GM21786 (cell line): ENCODE results near the gene WHRN.

ENCODE experiments used
- ATAC-seq: cut with Tn5 transposase; IDR thresholded peaks from one replicate; pipeline ENCODE4 v1.9.1; 2021; ENCODE audit not compliant: unreplicated experiment

WHRN gene

DNA sequence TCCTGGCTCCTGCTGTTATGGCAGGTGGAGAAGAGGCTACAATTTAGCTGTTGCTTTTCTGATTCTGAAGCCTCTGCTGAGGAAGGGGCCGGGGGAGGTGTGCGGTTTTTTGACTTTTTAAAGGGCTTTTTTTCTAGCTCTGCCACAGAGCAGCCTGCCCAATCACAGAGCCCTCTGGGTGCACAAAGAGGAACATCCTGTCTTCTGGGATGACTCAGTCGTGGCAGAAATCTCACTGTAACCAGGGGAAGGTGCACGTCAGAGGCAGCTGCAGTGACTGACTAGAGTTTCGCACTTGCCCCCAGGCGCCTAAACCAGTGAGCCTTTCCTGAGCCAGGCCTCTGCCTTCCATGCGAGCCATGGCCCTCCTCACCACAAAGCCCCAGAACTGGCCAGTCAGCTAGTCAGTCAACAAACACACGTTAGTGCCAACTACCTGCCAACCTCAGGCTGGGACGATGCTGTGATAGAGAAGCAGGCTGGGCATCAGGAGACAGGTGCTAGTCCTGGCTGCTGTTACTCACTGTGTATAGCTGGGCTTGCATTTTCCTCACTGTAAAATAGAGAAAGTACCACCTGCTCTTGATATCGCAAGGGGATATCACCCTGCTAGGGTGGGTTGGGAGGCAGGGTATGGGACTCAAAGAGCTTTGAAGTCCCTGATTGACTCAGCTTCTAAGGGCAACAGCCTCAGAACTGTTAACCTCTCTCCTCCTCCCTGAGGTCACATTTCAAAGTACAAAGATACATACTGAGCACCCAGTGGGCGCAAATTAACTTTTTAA, 119.7 kb downstream of the WHRN start:
- peak; percentile 75 for ATAC-seq

DNA sequence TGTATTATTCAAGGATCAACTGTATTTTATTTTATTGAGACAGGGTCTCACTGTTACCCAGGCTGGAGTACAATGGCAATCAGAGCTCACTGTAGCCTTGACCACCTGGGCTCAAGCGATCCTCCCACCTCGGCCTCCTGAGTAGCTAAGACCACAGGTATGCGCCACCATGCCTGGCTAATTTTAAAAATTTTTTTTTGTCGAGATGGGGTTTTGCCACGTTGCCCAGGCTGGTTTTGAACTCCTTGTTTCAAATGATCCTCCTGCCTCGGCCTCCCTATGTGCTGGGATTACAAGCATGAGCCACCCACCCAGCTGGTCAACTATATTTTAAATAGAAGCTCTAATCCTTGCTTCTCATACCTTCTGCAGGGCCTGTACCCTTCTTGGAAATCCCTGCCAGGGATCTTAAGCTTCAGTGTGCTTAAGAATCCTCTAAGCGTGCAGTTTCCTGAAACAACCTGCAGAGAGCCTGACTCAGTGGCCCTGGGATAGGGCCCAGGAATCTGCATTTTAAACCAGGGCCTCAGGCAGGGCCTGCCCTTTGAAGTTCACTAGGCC, 120.4 kb downstream of the WHRN start:
- no peak for ATAC-seq

DNA sequence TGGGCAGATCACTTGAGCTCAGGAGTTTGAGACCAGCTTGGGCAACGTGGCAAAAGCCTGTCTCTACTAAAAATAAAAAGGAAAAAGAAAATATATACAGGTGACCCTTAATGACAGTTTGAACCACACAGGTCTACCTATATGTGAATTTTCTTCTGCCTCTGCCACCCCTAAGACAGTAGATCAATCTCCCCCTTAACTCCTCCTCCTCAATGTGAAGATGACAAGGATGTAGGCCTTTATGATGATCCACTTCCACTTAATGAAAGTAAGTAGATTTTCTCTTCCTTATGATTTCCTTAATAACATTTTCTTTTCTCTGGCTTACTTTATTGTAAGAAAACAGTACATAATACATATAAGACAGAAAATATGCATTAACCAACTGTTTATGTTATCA, 120.9 kb downstream of the WHRN start:
- no peak for ATAC-seq

DNA sequence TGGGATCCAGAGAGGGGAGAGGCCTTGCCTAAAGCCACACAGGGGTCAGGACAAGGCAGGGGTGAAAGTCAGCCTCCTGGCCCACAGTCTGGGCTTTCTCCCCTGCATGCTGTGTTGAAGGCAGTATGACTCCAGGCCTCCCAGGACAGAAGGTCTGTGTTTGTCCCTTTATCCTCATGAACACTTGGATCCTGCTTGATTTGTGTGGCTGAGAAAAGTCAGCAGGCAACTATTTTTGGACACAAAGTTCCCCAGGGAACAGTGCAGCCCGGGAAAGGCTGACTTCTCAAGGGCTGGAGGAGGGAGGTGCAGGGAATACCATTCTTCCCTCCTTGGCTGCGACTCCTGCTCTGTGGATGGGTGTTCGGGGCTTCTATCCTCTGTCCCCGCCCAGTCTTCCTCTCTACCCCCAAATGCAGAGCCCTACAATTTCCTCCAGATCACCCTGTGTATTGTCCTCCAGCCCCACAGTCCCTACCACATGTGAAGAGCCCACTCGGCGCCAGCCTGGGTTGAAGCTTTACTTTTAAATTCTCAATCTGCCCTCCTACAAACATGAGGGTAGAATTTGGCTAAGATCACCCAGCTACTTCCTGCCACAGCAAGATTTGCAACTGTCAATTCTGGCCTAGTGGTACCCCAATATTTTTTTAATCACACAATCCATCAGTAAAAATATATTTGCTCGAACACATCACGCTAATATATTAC, 121.6 kb downstream of the WHRN start:
- no peak for ATAC-seq

DNA sequence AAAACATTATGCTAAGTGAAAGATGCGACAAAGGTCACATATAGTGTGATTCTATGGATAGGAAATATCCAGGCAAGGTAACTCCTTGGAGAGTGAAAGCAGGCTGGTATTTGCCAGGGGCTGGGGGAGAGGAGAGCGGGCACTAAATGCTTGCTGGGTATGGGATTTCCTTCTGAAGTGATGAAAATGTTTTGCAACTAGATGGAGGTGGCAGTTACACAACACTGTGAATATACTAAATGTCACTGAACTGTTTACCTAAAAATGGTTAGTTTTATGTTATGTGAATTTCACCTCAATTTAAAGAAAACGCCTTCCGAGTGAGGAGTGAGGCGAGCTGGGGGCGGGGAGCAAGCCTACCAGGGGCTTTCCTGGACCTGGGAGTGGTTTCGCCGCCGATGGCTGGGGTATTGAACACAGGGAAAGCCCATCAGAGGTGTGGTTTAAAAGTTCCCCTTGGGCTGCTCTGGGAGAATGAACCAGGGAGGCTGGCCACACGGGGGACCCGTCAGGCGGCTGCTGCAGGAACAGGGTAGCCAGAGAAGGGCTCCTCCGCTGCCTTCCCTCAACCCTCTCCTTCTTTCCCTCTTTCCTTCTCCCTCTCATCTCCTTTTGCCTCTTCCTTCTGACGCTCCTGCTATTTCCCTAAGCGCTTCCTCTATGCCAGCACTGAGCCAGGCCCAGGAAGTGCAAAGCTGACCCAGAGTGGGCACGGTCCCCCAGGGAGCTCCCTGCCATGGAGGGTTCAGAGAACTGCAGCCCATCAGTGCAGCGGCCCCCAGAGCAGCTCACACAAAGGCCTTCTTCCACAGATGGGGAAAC, 122.4 kb downstream of the WHRN start:
- peak; percentile 19 for ATAC-seq

DNA sequence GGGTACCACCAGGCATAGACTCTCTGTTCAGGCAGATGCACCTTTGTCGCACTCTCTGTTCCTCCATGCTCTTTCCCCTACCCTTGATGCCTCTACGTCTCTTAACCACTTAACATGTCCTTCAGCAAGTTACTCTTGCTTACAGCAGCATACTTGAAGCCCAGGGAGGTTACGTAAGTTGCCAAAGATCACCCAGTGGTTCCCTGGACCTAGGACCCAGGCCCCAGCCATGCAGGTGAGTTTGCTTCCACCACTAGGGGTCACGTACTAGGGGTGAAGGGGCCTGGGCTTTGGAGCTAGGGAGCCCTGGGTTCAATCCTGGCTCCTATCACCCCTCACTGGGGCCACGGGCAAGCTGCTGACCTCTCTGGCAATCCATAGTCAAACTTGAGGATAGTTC, 126.4 kb downstream of the WHRN start:
- no peak for ATAC-seq

DNA sequence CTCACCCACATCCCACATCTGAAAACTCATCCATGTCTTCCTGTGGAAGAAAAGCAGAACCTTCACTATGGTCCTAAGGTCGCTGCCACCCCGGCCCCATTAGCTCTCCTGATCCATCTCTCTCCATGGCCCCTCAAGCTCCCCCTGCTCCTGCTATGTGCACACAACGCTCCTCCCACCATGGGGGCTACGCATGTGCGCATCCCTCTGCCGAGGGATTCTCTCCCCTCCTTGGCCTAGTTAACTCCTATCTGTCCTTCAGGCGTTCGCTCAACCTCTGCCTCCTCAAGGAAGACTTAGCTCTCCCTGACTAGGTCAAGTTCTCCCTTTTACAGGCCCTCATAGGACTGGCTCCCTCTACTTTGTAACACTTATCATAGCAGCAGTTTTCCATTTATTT, 127.3 kb downstream of the WHRN start:
- no peak for ATAC-seq

DNA sequence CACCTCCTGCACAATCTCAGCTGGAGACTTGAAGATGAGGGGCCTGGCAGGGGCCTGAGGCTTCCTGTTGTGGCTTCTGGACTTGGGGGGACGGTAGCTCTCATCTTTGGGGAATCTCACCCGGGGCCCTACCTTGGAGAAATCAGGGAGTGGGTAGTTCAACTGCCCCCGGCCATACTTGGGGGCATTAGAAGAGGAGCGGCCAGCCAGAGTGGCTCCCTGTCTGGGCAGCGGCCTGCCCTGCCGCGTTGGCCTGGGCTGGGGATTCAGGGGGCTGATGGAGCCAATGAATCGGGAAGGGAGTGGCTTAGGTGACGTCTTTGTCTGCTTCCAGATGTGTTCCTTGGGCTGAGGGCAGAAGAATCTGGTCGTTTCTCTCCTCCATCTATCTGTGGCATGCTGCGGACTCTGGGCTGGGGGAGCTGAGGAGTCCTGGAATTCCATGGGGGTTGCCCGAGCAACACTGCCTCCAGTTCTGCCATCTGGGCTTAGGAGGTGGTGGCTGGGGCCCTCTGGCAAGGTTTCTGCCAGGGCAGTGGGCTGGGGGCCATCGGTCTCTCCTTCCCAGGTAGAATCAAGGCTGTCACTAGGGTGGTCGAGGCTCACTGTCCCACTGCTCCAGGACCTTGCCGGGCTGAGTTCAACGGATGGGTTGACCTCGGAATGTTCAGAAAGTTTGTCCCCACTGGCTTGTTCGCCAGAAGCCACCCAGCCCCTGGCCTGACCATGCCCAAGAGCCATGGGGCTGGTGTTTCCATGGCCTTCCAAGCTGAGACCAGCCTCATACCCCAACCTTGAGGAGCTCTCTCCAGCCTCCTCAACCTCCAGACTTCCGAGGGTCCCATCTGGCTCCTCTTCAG, 128.5 kb downstream of the WHRN start:
- ATAC-seq, result no peak

DNA sequence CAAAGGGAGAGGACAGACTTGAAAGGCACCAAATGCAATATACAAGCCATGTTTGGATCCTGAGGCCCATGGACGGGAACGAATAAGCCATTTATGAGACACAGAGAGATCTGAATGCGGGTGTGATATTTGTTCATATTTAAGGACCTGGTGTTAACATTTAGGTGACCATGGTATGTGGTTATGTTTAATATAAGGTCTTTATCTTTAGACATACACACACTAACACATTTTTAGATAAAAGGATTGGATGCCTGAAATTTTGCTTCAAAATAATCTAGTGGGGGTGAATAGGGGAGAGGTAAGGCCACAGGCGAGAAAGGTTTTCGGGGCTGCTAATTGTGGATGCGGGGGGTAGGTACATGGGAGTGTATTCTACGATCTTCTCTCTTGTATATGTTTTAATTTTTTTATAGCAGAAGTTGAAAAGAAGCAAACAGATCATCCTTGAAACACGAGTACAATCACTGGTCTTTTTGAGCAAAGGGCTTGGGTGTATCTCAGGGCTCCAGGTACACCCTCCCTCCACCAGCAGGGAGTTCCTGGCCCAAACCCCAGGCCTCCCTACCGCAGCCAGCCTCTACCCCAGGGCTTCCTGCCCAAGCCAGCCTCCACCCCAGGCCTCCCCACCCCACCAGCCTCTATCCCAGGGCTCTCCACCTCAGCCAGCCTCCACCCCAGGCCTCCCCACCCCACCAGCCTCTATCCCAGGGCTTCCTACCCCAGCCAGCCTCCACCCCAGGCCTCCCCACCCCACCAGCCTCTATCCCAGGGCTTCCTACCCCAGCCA, 129.7 kb downstream of the WHRN start:
- no peak for ATAC-seq

DNA sequence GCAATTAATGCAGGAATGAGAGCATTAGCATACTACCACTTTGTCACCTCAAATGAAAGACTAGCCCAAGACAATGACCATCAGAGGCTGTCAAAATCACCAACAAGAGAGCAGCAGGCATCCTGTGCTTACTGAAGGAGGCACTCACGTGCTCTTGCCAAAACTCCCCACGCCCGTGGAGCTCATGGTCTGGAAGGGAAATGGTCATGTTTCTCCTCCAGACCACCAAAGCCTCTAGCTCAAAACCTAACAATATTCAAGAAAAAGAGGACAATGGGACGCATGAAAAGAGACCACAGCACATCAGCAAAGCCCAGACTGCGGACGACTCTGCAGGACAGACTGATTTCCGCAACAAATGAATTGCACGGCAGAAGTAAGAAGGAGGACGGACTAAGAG, 130.3 kb downstream of the WHRN start:
- no peak for ATAC-seq

DNA sequence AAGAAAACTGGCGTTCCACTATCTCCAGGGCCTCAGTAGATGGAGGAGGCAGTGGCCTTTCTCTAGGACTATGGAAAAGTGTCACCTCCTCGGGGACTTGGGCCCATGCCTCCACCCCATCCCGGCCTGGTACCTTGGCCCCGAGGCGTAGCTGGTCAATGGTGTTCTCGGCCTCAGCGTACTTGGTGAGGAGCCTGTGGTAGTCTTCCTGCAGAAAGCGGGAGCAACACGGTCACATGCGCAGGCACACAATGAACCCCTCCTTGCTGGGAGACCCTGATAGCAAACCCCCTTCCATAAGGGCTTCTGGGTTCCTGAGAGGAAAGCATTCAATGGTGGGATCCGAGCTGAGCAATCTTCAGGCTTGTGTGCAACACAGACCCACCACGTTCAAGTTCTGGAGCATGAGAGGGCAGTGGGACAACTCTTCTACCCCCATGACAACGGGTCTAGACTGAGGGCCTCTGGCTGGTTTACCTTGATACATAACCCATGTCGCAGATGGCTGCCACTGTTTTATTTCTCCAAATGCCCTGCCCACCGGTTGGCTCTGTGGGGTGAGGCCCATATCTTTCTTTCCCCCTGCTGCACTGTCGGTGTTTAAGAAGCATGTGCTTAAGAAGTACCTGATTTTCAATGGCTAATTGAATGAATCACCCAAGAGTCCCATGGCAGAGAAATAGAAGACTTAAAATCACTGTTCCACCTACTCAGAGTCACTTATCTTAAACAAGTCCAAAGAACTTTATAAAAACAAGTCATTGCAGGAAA, 131.1 kb downstream of the WHRN start:
- no peak for ATAC-seq

DNA sequence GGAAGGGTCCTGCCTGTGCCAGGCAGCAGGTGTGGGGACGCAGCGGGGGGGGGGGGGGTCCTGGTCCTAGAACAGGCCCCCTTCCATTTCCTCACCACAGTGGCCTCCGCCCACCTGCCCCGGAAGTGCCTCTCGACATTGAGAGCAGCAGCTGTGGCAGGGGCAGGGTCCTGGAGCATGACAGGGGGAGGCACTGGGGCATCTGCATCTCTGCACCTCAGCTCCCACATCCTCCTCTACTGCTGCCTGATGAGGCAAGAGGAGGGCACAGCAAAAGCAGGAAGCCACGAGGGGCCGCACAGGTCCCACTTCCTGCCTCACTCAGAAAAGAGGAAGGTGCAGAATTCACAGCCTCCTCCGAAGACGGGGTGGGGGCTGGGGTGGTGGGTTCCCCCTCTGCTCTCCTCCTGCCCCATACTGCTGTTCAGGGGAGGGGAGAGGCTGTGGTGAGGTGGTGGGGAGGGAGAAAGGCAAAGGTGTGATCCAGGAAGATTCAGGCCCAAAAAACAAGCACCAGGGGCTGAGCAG, 132.3 kb downstream of the WHRN start:
- peak; percentile 93 for ATAC-seq

DNA sequence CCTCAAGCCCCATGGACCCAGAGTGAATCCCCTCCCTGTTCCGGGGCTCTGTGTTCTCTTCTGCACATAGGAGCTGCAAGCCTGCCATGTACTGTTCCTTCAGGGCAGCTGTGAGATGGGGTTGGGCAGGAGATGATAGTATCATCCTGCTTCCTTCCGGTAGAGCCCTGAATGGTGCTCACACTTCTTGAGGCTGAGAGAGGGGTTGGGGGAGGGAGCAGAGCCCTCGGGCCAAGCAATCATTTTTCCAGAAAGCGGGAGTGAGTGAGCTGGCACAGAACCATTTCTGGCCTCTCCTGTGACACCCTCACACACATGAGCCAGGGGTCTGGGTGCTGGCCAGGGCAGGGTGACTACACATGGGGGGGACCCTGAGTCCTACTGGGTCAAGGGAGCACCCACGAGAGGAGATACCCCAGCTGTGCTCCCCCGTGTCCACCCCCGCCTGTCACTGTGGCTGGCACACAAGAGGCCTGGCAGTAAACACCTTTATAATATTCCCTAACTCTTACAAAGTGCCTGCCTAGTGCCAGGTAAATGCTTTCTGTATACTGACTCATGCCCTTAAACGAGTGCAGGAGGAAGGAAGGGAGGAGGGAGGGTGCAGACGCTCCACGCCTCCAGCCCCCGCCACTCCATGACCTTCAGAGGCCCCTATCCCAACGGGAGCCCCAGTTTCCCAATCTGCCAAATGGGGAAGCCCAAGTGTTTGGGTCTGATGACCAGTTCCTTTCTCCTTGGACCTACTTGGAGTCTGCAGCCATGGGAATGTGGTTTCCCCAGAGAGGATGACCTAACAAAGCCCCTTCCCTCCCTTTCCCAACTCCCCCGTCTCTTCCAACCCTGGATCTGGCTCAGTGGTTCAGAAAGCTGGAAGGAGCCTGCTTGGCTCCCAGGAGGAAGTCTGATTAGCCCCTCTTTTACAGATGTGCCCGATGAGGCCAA, 133.0 kb downstream of the WHRN start:
- ATAC-seq, result peak; percentile 36

DNA sequence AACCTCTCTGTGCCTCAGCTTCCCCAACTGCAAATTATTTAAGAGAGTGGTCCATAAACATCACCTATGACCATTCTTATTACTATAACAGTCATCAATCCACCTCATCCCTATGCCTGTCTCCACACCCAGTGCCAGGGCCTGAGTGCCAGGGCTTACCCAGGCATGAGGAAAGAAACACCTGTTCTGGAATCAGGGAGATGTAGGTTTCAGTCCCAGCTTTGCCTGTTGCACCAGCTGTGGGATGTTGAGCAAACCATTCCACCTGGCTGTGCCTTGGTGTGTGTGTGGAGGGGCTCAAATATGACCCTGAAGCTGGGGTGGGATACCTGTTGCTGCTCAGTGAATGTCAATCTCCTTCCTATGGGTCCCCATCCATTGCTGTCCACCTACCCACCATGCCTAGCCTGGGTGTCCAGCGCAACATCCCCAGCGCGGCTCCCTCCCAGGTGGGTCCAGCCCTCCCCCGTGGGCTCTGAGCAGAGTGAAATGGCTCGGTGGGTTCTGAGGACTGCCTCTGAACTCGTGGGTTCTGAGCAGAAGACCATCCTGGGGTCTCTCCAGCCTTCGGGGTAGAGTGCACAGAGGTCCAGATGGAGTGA, 133.8 kb downstream of the WHRN start:
- no peak for ATAC-seq

DNA sequence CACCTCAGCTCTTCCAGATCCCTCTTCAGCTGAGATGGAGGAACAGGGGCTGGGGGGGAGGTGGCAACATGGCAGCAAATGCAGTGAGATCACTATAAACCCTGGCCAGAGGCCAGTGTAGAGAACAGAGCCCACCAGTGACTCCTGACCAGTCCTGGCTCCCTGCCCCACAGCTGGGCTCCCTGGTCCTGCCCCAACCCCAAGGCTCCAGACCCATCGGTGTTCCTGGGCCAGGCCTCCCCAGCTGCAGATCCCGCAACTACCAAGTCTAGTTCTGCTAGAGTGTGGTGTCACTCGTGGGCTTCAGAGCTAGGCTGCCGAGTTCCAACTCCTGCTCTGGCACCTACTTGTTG, 134.3 kb downstream of the WHRN start:
- no peak for ATAC-seq

DNA sequence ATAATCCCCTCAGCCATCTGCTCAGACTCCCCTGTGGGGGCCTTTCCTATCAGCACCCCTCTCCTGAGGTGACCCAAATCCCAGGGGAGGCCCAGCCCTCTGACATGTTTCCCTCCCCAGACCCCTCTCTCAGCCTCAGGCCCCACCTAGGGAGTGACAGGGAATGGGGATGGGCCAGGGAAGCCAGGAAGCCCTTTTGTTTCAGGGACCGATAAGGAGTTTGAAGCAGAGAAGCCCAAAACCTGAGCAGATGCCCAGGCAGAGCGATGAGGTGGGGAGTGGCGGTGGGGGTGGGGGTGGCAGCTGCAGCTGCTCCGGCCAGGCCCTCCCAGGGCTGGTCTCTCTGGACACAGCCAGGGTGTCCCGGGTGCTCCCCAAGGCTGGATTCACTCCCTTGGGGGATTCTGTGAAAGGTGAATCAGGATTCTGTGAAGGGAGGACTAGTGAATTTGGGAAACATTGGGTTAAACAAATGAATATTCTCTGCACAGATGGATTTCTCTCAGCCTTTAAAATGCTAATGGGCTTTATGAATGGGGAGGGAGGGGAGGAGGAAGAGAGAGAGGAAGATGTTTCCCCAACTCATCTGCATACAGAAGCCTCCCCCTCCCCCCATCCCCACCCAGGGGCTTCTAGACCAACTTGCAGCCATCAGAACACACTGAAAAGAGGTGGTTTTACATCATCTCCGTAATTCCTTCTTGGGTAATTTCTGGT, 134.9 kb downstream of the WHRN start:
- ATAC-seq, result no peak
